HG03565 (cell line): Measurements from ENCODE around the gene XRCC4.

Source experiments
- ATAC-seq: cut with Tn5 transposase; IDR thresholded peaks from one replicate; pipeline ENCODE4 v1.9.1; 2021; ENCODE audit warnings: mild to moderate bottlenecking, moderate library complexity; ENCODE audit not compliant: unreplicated experiment

The XRCC4 gene

GRCh38 chr5:83069096-83069799 is 8.1 kb upstream of the XRCC4 start:
- no peak for ATAC-seq

GRCh38 chr5:83071286-83072051 is 5.9 kb upstream of the XRCC4 start:
- ATAC-seq: no peak

GRCh38 chr5:83072966-83073365 is 4.4 kb upstream of the XRCC4 start:
- ATAC-seq: no peak

- no peak for ATAC-seq
Measured at GRCh38 chr5:83077662-83078261, 415 bp downstream of the XRCC4 start.

- ATAC-seq: no peak
Measured at GRCh38 chr5:83082750-83083149, 5.4 kb downstream of the XRCC4 start.

GRCh38 chr5:83084336-83084735 is 7.0 kb downstream of the XRCC4 start:
- ATAC-seq: no peak

- no peak for ATAC-seq
Measured at GRCh38 chr5:83085106-83085505, 7.8 kb downstream of the XRCC4 start.

- no peak for ATAC-seq
Measured at GRCh38 chr5:83090169-83090568, 12.8 kb downstream of the XRCC4 start.

GRCh38 chr5:83092619-83093018 is 15.3 kb downstream of the XRCC4 start:
- ATAC-seq: no peak

GRCh38 chr5:83093692-83094091 is 16.3 kb downstream of the XRCC4 start:
- ATAC-seq: no peak

GRCh38 chr5:83095163-83095956 is 18.0 kb downstream of the XRCC4 start:
- ATAC-seq: no peak

GRCh38 chr5:83095957-83096539 is 18.7 kb downstream of the XRCC4 start:
- ATAC-seq: no peak

GRCh38 chr5:83096660-83097339 is 19.5 kb downstream of the XRCC4 start:
- ATAC-seq: no peak

GRCh38 chr5:83097689-83098231 is 20.4 kb downstream of the XRCC4 start:
- no peak for ATAC-seq

GRCh38 chr5:83099001-83099400 is 21.7 kb downstream of the XRCC4 start:
- ATAC-seq: no peak

GRCh38 chr5:83099445-83099844 is 22.1 kb downstream of the XRCC4 start:
- no peak for ATAC-seq

GRCh38 chr5:83101514-83101913 is 24.2 kb downstream of the XRCC4 start:
- ATAC-seq: no peak

GRCh38 chr5:83102364-83102980 is 25.1 kb downstream of the XRCC4 start:
- no peak for ATAC-seq

GRCh38 chr5:83104021-83104420 is 26.7 kb downstream of the XRCC4 start:
- ATAC-seq: no peak
